Naive thymus-derived CD8-positive, alpha-beta T cell (primary cell): Measurements from ENCODE around the gene C1QL4. TPM values are rescaled to one million over a fixed set of nuclear protein-coding genes. Genes with fewer than 3 reads are reported as not detected.
A peak's percentile ranks its signal among the peaks of the same experiment; 100 is the strongest.
"Not testable (repeated sequence)": the region's sequence is repeated elsewhere in the genome, so short reads cannot be mapped to it uniquely, and the experiment has no call there.

Experiments
- ATAC-seq, 2 donors: fragments of 150-1000 bp; cut with Tn5 transposase in 1 of 2; sonication (Bioruptor Pico), chemical (Tn5 transposase) in 1 of 2; 1 replicate in 1 of 2; 2 replicates in 1 of 2; pipeline ENCODE4 v1.10.0; 2021; ENCODE audit warnings: mild to moderate bottlenecking in 2 of 2, moderate library complexity in 2 of 2
- POLR2A ChIA-PET: fragments of 350-600 bp; sonication (Branson Sonifier 250); formaldehyde crosslinking; loops from one replicate; lab custom pipeline; 2021; ENCODE audit warnings: antibody characterized with exemption; lab: Charles Lee
- DNase-seq, 10 donors: peaks; one replicate each; pipeline versions ENCODE4 v3.0.0 to v3.0.0-alpha.2; 2020 to 2022
- H3K27ac Mint-ChIP-seq, 10 donors: one replicate each; pipeline ENCODE4 v1.8.0; 2020 to 2022; ENCODE audit warnings: mild to moderate bottlenecking in 10 of 10, mixed read lengths in 10 of 10, moderate library complexity in 4 of 10, inconsistent platforms in 1 of 10
- H3K27me3 Mint-ChIP-seq, 5 donors: one replicate each; pipeline ENCODE4 v1.8.0; 2021 to 2022; ENCODE audit warnings: mixed read lengths in 5 of 5
- H3K36me3 Mint-ChIP-seq, 3 donors: one replicate each; pipeline ENCODE4 v1.8.0; 2020 to 2022; ENCODE audit warnings: mixed read lengths in 3 of 3, mild to moderate bottlenecking in 2 of 3, inconsistent platforms in 1 of 3
- H3K4me1 Mint-ChIP-seq, 4 donors: one replicate each; pipeline ENCODE4 v1.8.0; 2021 to 2022; ENCODE audit warnings: mixed read lengths in 4 of 4
- H3K4me3 Mint-ChIP-seq, 10 donors: one replicate each; pipeline ENCODE4 v1.8.0; 2020 to 2022; ENCODE audit warnings: mild to moderate bottlenecking in 10 of 10, mixed read lengths in 10 of 10, moderate library complexity in 6 of 10, inconsistent platforms in 1 of 10
- H3K9me3 Mint-ChIP-seq, 9 donors: one replicate each; pipeline ENCODE4 v1.8.0; 2020 to 2022; ENCODE audit warnings: mixed read lengths in 9 of 9, mild to moderate bottlenecking in 3 of 9, inconsistent platforms in 1 of 9, moderate library complexity in 1 of 9
- polyA plus RNA-seq, 3 donors: library from polyadenylated mRNA; unstranded; fragments of 300-500 nt; fragmentation: Illumina TruSeq; gene quantifications; one replicate each; pipeline ENCODE4 v1.2.3, GENCODE V29; 2021
- total RNA-seq, 8 experiments: library from RNA in 2 of 8; stranded (reverse) in 2 of 8; gene quantifications; one replicate each; pipeline ENCODE4 v1.2.3 and lab custom pipeline; 2021 to 2026

The C1QL4 gene
- total and polyA plus RNA-seq, 5 experiments from 2014 or later: not detected

GRCh38 chr12:49331380-49332222 is 5.4 kb downstream of the C1QL4 start:
- ATAC-seq (peak; percentile 49 to 56), DNase-seq (no peak)
- peaks cover 27 to 53% (median 39%) of the 10 kb centered on the region in 5 donors for H3K27me3 Mint-ChIP-seq
- H3K4me1 Mint-ChIP-seq: peaks cover 11 to 21% (median 16%) of the 10 kb centered on the region in 4 donors
- peak overlapping the region in 1 of 10 donors; percentile 22 for H3K4me3 Mint-ChIP-seq
- no peaks in the 10 kb centered on the region for H3K9me3 Mint-ChIP-seq
- H3K27ac Mint-ChIP-seq: peak overlapping the region in 1 of 10 donors; percentile 56
- POLR2A ChIA-PET: interaction anchor here (1.5 to 1.6 kb wide), 2 partner anchors 9 to 10 kb away, joined by 4 to 5 read pairs; partner anchors contain the start of gene TROAP
- no peaks in the 10 kb centered on the region for H3K36me3 Mint-ChIP-seq

- H3K4me1 Mint-ChIP-seq: peaks cover 11 to 21% (median 15%) of the 10 kb centered on the region in 4 donors
- H3K4me3 Mint-ChIP-seq: no peak overlapping the region
- no peak overlapping the region for H3K27ac Mint-ChIP-seq
- H3K9me3 Mint-ChIP-seq: no peaks in the 10 kb centered on the region
- POLR2A ChIA-PET: interaction anchor here (1.6 kb wide), 1 partner anchor 11 kb away, joined by 5 read pairs; no protein-coding TSS in a partner anchor
- no peak for ATAC-seq
- H3K27me3 Mint-ChIP-seq: peaks cover 27 to 52% (median 37%) of the 10 kb centered on the region in 5 donors
- no peaks in the 10 kb centered on the region for H3K36me3 Mint-ChIP-seq
- DNase-seq: no peak
Measured at GRCh38 chr12:49330631-49331379, 6.2 kb downstream of the C1QL4 start.

DNA sequence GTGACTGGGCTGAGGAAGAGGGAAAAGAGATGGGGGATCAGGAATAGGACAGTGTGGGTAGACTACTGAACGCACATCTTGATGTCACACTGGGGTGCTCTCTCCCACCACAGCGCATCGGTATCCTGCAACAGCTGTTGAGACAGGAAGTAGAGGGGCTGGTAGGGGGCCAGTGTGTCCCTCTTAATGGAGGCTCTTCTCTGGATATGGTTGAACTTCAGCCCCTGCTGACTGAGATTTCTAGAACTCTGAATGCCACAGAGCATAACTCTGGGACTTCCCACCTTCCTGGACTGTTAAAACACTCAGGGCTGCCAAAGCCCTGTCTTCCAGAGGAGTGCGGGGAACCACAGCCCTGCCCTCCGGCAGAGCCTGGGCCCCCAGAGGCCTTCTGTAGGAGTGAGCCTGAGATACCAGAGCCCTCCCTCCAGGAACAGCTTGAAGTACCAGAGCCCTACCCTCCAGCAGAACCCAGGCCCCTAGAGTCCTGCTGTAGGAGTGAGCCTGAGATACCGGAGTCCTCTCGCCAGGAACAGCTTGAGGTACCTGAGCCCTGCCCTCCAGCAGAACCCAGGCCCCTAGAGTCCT is 6.9 kb downstream of the C1QL4 start:
- Mint-ChIP-seq H3K4me1 (peaks cover 8 to 15% (median 12%) of the 10 kb centered on the region in 4 donors), H3K27me3 (peaks cover 21 to 45% (median 31%) of the 10 kb centered on the region in 5 donors), H3K27ac (peak overlapping the region in 1 of 10 donors; percentile 70), H3K36me3 (no peaks in the 10 kb centered on the region), H3K4me3 (no peak overlapping the region), H3K9me3 (no peaks in the 10 kb centered on the region)
- POLR2A ChIA-PET: no interaction called here
- ATAC-seq: no peak
- no peak for DNase-seq

- no peak for DNase-seq
- no peak overlapping the region for H3K27ac Mint-ChIP-seq
- no peaks in the 10 kb centered on the region for H3K36me3 Mint-ChIP-seq
- no peak overlapping the region for H3K4me3 Mint-ChIP-seq
- POLR2A ChIA-PET: no interaction called here
- H3K9me3 Mint-ChIP-seq: no peaks in the 10 kb centered on the region
- peaks cover 15 to 32% (median 24%) of the 10 kb centered on the region in 5 donors for H3K27me3 Mint-ChIP-seq
- ATAC-seq: no peak
- H3K4me1 Mint-ChIP-seq: peaks cover 4 to 13% (median 6%) of the 10 kb centered on the region in 4 donors
Measured at GRCh38 chr12:49328816-49329215, 8.2 kb downstream of the C1QL4 start.

DNA sequence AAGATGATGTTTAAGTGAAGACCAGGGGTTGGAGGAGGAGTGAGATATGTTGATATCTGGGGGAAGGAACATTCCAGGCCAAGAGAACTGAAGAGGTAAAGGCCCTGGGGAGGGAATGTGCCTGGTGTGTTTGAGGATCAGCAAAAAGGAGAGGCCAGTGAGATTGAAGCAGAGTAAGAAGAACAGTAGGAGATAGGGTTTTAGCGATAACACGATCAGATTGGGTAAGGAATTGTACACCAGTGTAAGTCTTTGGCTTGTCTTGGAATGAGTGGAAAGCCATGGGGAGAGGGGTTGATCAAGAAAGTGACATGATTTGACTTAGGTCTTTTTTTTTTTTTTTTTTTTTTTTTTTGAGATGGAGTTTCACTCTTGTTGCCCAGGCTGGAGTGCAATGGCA is 9.1 kb downstream of the C1QL4 start:
- H3K27me3 Mint-ChIP-seq: peaks cover 10 to 25% (median 21%) of the 10 kb centered on the region in 5 donors
- POLR2A ChIA-PET: no interaction called here
- H3K9me3 Mint-ChIP-seq: no peaks in the 10 kb centered on the region
- H3K4me1 Mint-ChIP-seq: peaks cover 5 to 14% (median 10%) of the 10 kb centered on the region in 4 donors
- no peak for ATAC-seq
- no peak for DNase-seq
- H3K27ac Mint-ChIP-seq: no peak overlapping the region
- H3K36me3 Mint-ChIP-seq: no peaks in the 10 kb centered on the region
- no peak overlapping the region for H3K4me3 Mint-ChIP-seq

DNA sequence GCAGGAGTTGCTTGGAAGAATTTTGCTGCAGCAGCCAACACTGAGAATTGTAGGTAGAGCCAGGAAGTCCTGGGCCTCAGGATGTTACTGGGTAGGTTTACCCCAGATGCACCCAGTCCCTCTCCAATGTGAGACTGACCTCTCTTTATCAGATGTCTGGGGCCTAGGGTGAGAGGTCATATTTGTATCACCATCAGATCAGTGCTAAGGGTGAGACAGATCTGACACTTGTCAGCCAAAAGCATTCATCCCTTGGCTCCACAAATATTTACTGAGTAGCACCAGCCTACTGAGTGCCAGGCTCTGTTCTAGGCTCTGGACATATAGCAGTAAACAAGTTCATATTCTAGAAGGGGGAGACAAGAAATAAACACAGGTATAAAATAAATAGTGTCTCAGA is 9.6 kb downstream of the C1QL4 start:
- H3K4me1 Mint-ChIP-seq: peaks cover 5 to 14% (median 10%) of the 10 kb centered on the region in 4 donors
- DNase-seq: no peak
- H3K36me3 Mint-ChIP-seq: no peaks in the 10 kb centered on the region
- POLR2A ChIA-PET: no interaction called here
- no peak for ATAC-seq
- H3K4me3 Mint-ChIP-seq: no peak overlapping the region
- H3K27me3 Mint-ChIP-seq: peaks cover 9 to 21% (median 16%) of the 10 kb centered on the region in 5 donors
- H3K27ac Mint-ChIP-seq: no peak overlapping the region
- no peaks in the 10 kb centered on the region for H3K9me3 Mint-ChIP-seq

GRCh38 chr12:49325606-49326005 is 11.4 kb downstream of the C1QL4 start:
- Mint-ChIP-seq H3K9me3 (no peaks in the 10 kb centered on the region), H3K36me3 (no peaks in the 10 kb centered on the region), H3K4me1 (peaks cover 7 to 21% (median 16%) of the 10 kb centered on the region in 4 donors), H3K27ac (no peak overlapping the region), H3K27me3 (peaks cover 0 to 3% (median 0%) of the 10 kb centered on the region in 5 donors), H3K4me3 (no peak overlapping the region)
- ATAC-seq (no peak), DNase-seq (no peak)
- POLR2A ChIA-PET: no interaction called here

DNA sequence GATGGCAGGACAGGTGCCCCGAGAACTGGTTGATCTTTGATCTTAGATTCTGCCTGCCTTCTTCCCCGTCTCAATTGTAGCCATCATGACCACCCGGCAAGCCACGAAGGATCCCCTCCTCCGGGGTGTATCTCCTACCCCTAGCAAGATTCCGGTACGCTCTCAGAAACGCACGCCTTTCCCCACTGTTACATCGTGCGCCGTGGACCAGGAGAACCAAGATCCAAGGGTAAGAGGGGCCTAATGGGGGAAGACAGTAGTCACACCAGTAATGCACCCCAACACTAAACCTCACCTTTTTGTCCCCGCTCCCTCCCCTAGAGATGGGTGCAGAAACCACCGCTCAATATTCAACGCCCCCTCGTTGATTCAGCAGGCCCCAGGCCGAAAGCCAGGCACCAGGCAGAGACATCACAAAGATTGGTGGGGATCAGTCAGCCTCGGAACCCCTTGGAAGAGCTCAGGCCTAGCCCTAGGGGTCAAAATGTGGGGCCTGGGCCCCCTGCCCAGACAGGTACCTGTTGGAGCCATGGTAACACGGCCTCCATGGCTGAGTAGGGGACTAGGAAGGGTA is 13.4 kb downstream of the C1QL4 start:
- DNase-seq: no peak
- peaks cover 7 to 21% (median 16%) of the 10 kb centered on the region in 4 donors for H3K4me1 Mint-ChIP-seq
- H3K27ac Mint-ChIP-seq: peak overlapping the region in 8 of 10 donors; percentile 6 to 94 (median 84)
- H3K4me3 Mint-ChIP-seq: peak overlapping the region; percentile 87 to 99 (median 94)
- no peaks in the 10 kb centered on the region for H3K36me3 Mint-ChIP-seq
- no peaks in the 10 kb centered on the region for H3K9me3 Mint-ChIP-seq
- H3K27me3 Mint-ChIP-seq: no peaks in the 10 kb centered on the region
- no peak for ATAC-seq
- POLR2A ChIA-PET: interaction anchor here (1.2 to 2.0 kb wide), 3 partner anchors 13 to 43 kb away, joined by 4 to 9 read pairs (median 5); partner anchors contain the start of genes C1QL4 and DNAJC22

- H3K4me1 Mint-ChIP-seq: peaks cover 7 to 21% (median 16%) of the 10 kb centered on the region in 4 donors
- ATAC-seq (peak; percentile 95 to 98), DNase-seq (peak; percentile 90 to 98 (median 97))
- H3K36me3 Mint-ChIP-seq: no peaks in the 10 kb centered on the region
- H3K4me3 Mint-ChIP-seq: peak within 1 kb of the TSS; percentile 87 to 99 (median 94)
- no peaks in the 10 kb centered on the region for H3K9me3 Mint-ChIP-seq
- H3K27me3 Mint-ChIP-seq: no peaks in the 10 kb centered on the region
- H3K27ac Mint-ChIP-seq: peak within 1 kb of the TSS; percentile 66 to 95 (median 88)
- POLR2A ChIA-PET: interaction anchor here (0.6 to 2.0 kb wide), 7 partner anchors 10 to 44 kb away, joined by 3 to 9 read pairs (median 4); partner anchors contain the start of genes C1QL4, DNAJC22 and PRPH
Measured at GRCh38 chr12:49322708-49323523, 14.1 kb downstream of the C1QL4 start, which contains the start of gene TROAP. Gene TROAP, plus strand, starts transcription at chr12:49323255. Its CDS starts 354 bp downstream, at chr12:49323609.

GRCh38 chr12:49322367-49322707 is 14.7 kb downstream of the C1QL4 start:
- no peaks in the 10 kb centered on the region for H3K36me3 Mint-ChIP-seq
- H3K9me3 Mint-ChIP-seq: no peaks in the 10 kb centered on the region
- no peaks in the 10 kb centered on the region for H3K27me3 Mint-ChIP-seq
- ATAC-seq (no peak), DNase-seq (no peak)
- peaks cover 7 to 21% (median 16%) of the 10 kb centered on the region in 4 donors for H3K4me1 Mint-ChIP-seq
- POLR2A ChIA-PET: interaction anchor here (1.1 to 2.0 kb wide), 5 partner anchors 10 to 27 kb away, joined by 3 to 9 read pairs (median 4); partner anchors contain the start of genes C1QL4, DNAJC22 and PRPH
- H3K27ac Mint-ChIP-seq: peak overlapping the region; percentile 66 to 94 (median 82)
- peak overlapping the region; percentile 87 to 99 (median 94) for H3K4me3 Mint-ChIP-seq

GRCh38 chr12:49320411-49321103 is 16.4 kb downstream of the C1QL4 start:
- Mint-ChIP-seq H3K4me1 (peaks cover 7 to 21% (median 16%) of the 10 kb centered on the region in 4 donors), H3K27ac (peak overlapping the region in 1 of 10 donors; percentile 45), H3K4me3 (peak overlapping the region in 8 of 10 donors; percentile 0 to 64 (median 38))
- H3K27me3 Mint-ChIP-seq, H3K9me3 Mint-ChIP-seq, DNase-seq, H3K36me3 Mint-ChIP-seq, POLR2A ChIA-PET, ATAC-seq: not testable (repeated sequence)
